Activated T-helper 1 cell treated with anti-CD3 and anti-CD28 coated beads, Interleukin-12 subunit alpha, Interleukin-12 subunit beta, Interleukin-2, Interleukin-4 antibody, amounts not matched to agents 30 ng/mL and 10 ng/mL and 1 ng/mL, durations not matched to agents 14 hours and 24 hours and 36 hours (primary cell): ENCODE measurements around the gene PRDM15. TPM values are rescaled to one million over a fixed set of nuclear protein-coding genes. Genes with fewer than 3 reads are reported as not detected.

Experiments used
- DNase-seq: peaks from one replicate; pipeline ENCODE4 v3.0.0; 2021; ENCODE audit warnings: low spot score
- H3K27ac Mint-ChIP-seq: one replicate; pipeline ENCODE4 v1.8.0; 2021; ENCODE audit warnings: mild to moderate bottlenecking, mixed read lengths
- H3K27me3 Mint-ChIP-seq: one replicate; pipeline ENCODE4 v1.8.0; 2022; ENCODE audit warnings: mild to moderate bottlenecking, moderate library complexity, mixed read lengths; ENCODE audit not compliant: insufficient read depth
- H3K36me3 Mint-ChIP-seq: one replicate; pipeline ENCODE4 v1.8.0; 2021; ENCODE audit warnings: low read depth, mixed read lengths
- H3K4me1 Mint-ChIP-seq: one replicate; pipeline ENCODE4 v1.8.0; 2021; ENCODE audit warnings: low read depth, mixed read lengths
- H3K4me3 Mint-ChIP-seq: one replicate; pipeline ENCODE4 v1.8.0; 2021; ENCODE audit warnings: mild to moderate bottlenecking, moderate library complexity, mixed read lengths
- H3K9me3 Mint-ChIP-seq: one replicate; pipeline ENCODE4 v1.8.0; 2021; ENCODE audit warnings: mixed read lengths
- intact Hi-C: fragments of 100-400 bp; cut with micrococcal nuclease; formaldehyde crosslinking; loops from one replicate; pipeline ENCODE4 v1.15.1; 2024
- total RNA-seq: library from RNA; stranded (reverse); gene quantifications from 2 replicates; pipeline ENCODE4 v1.2.3, GENCODE V29; 2022

PRDM15 gene
- total RNA-seq, 1 donor from 2014 or later: 18.1 TPM

DNA sequence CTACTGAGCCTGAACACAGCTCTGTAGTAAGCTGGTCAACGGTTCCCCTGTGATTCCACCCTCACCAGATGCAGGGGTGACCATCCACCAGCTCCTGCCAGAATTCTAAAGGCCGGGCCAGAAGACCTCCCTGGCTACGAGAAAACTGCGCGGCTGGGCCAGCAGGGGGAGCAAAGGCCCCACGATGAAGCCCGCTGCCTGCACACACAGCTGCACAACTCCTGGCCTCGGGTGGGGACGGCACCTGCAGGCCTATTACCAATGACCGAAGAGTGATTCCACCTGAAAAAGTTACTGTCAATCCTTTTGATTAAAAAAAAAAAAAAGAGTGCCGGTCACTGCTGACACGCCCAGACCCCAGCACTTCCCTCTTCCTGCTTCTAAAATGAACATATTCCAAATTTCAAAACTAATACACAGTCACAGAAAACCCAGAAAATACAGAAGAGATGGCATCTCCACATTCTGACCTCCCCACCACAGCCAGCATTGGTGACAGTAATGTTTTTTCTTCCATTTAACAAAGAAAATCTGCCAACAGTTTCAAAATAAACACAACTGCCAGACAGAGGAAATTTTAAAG lies 62.5 kb downstream of the PRDM15 start:
- Mint-ChIP-seq H3K27ac (no peak overlapping the region), H3K9me3 (no peaks in the 10 kb centered on the region), H3K4me1 (no peaks in the 10 kb centered on the region), H3K4me3 (no peak overlapping the region), H3K27me3 (no peaks in the 10 kb centered on the region), H3K36me3 (peaks cover 10% of the 10 kb centered on the region)
- peak; percentile 22 for DNase-seq
- intact Hi-C loops: loop anchor here (1.0 to 10.0 kb wide), 5 partner anchors 188 to 533 kb away; no protein-coding TSS in a partner anchor

DNA sequence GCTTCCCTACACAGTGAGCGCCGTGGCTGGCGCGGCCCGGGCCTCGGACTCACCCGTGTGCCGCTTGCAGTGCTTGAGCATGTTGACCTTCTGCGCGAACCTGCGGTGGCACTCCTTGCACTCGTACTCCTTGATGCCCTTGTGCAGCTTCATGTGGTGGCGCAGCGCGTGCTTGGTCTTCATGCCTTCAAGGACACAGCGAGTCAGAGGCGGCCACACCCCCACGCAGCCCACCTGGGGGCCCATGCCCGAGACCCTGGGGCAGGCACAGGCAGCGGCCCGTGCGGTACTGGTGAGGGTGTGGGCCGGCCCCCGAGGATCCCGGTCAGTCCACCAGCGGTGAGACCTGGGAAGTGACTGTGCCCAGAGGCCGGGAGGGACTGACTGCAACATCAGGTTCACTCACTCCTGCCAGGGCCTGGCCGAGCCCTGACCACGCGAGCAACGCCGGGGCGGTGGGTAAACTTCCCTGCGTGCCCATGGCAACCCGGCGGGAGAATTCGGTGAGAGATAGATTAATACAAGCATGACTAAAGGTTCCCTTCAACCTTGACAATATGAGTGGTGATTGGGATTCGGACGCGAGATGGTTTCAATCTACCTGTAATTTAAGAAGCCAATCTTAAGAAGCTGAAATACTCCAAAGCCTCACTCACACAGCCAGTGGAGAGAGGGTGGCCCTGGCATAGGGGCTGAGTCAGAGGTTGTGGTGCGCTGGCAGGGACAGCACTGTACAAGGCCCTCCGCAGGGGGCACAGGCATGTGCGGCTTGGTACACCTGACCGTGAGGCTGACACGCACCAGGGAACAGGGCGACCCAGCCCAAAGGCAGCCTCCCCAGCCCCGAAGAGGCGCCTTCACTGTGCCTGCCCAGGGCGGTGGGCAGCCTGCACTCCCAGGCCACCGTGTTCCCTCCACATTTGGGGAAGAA lies 63.2 kb downstream of the PRDM15 start:
- Mint-ChIP-seq H3K27ac (no peak overlapping the region), H3K4me3 (no peak overlapping the region), H3K9me3 (no peaks in the 10 kb centered on the region), H3K27me3 (no peaks in the 10 kb centered on the region), H3K4me1 (no peaks in the 10 kb centered on the region), H3K36me3 (peaks cover 13% of the 10 kb centered on the region)
- intact Hi-C loops: loop anchor here (1.0 to 10.0 kb wide), 4 partner anchors 189 to 301 kb away; no protein-coding TSS in a partner anchor
- no peak for DNase-seq

DNA sequence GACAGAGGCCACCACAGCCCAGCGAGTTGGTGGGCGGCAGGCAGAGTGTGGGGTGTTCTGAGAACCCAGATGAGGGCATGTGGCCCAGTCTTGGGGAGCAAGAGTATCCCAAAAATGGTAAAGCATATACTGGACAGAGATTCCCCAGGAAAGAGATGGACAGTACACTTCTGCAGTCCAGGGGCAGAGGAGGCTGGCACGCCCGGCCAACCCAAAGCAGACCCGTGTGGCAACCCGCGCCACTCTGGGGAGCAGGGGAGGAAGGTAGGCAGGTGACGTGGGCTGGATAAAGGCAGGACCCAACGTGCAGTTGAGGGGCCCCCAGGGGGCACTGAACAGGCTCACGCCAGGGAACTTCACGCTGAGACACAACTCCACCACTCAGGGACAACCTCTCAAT lies 65.9 kb downstream of the PRDM15 start:
- Mint-ChIP-seq H3K4me3 (no peak overlapping the region), H3K27ac (no peak overlapping the region), H3K27me3 (no peaks in the 10 kb centered on the region)

DNA sequence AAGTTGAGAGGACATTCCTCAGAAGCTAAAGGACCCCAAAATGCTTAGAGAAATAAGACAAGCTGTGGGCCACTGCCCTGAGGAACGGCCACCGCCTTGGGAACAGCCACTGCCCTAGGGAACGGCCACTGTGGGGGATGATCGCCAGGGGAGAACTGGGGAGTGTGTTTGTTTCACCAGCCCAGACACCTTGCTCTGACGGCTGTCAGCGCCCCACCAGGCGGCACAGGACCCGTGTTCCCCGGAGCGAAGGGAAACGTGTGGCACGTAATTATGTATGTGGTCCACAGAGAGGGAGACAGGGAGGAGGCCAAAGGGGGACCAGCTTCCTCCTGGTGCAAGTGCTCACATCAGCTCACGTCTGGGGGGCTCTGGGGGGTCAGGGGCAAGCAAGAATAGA lies 66.5 kb downstream of the PRDM15 start:
- no peaks in the 10 kb centered on the region for H3K9me3 Mint-ChIP-seq
- no peak overlapping the region for H3K27ac Mint-ChIP-seq
- no peak overlapping the region for H3K4me3 Mint-ChIP-seq
- no peaks in the 10 kb centered on the region for H3K27me3 Mint-ChIP-seq
- H3K36me3 Mint-ChIP-seq: peaks cover 16% of the 10 kb centered on the region
- intact Hi-C loops: loop anchor here (10.0 kb wide), 1 partner anchor 192 kb away; no protein-coding TSS in a partner anchor
- DNase-seq: no peak
- no peaks in the 10 kb centered on the region for H3K4me1 Mint-ChIP-seq

More for the DNA sequence above, 65.9 kb downstream of the PRDM15 start:
- no peaks in the 10 kb centered on the region for H3K9me3 Mint-ChIP-seq
- no peaks in the 10 kb centered on the region for H3K4me1 Mint-ChIP-seq
- peaks cover 15% of the 10 kb centered on the region for H3K36me3 Mint-ChIP-seq
- intact Hi-C loops: loop anchor here (10.0 kb wide), 1 partner anchor 192 kb away; no protein-coding TSS in a partner anchor
- DNase-seq: no peak

DNA sequence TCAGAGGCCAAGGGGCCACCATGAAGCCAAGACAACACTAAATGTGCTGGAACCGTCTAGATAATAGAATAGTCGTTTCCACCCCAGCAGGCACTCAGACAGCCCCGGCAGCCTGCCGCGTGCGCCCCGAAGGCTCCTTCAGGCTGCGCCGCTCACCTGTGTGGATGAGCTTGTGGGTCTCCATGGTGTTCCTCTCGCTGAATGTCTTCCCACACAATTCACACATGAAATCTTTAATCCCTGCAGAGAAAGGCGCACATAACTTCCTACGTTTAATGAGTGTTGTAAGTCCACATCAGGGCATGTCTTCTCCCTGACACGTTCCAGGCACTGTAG lies 68.6 kb downstream of the PRDM15 start:
- Mint-ChIP-seq H3K9me3 (peaks cover 3% of the 10 kb centered on the region), H3K4me3 (no peak overlapping the region), H3K36me3 (peaks cover 27% of the 10 kb centered on the region), H3K27ac (no peak overlapping the region), H3K4me1 (no peaks in the 10 kb centered on the region), H3K27me3 (no peaks in the 10 kb centered on the region)
- intact Hi-C loops: loop anchor here (10.0 kb wide), 1 partner anchor 194 kb away; no protein-coding TSS in a partner anchor
- no peak for DNase-seq

DNA sequence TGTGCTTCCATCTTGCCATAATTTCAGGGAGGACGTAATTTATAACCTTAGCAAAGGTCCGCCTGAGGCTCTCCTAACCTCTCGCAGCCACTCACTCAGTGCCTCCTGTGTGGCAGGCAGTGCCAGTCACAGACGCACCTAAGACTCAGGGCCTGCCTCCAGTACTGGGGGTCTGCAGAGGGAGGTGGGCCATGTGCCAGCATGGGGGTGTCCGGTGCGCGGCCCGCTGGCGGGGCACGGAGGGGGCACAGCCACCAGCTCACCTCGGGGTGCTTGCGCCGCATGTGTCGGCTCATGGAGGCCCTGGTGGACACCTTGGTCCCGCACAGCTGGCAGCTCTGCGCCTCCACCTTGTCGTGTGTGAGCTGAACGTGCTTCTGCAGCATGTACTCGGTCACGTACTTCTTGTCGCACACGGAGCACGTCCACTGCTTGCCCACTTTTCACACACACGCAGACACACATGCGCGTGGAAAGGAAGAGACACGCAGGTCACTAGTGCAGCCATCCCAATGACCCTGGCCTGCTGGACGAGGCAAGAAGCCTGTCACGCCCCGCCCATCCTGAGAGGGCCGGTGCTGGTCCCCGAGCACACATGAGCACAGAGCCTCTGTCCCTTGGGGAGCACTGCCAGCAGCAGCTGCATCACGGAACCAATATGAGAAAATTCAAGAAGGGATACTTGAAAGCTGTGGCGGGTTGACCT lies 69.1 kb downstream of the PRDM15 start:
- no peak overlapping the region for H3K27ac Mint-ChIP-seq
- DNase-seq: no peak
- H3K27me3 Mint-ChIP-seq: no peaks in the 10 kb centered on the region
- H3K4me3 Mint-ChIP-seq: no peak overlapping the region
- H3K9me3 Mint-ChIP-seq: peaks cover 3% of the 10 kb centered on the region
- no peaks in the 10 kb centered on the region for H3K4me1 Mint-ChIP-seq
- H3K36me3 Mint-ChIP-seq: peaks cover 27% of the 10 kb centered on the region
- intact Hi-C loops: loop anchor here (10.0 kb wide), 1 partner anchor 195 kb away; no protein-coding TSS in a partner anchor

DNA sequence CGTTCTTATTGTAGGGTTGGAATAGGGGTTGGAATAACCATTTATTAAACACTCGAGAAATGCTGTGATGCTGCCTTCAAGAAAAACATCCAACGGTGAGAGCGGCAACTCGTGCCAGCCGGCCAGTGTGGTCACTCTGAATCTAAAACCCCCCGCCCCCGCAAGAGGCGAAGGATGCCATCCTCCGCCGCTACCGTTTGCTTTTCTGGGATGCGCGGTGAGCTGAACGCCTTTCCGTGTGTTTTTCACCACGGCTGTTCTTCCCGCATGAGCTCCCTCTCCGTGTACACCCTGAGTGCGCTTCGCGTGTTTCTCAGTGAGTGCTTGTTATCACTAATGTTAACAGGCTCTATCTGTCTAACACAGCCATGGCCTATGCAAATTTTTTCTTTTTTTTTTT lies 70.3 kb downstream of the PRDM15 start:
- Mint-ChIP-seq H3K27me3 (no peaks in the 10 kb centered on the region), H3K36me3 (peaks cover 19% of the 10 kb centered on the region), H3K4me1 (no peaks in the 10 kb centered on the region), H3K4me3 (no peak overlapping the region), H3K9me3 (peaks cover 3% of the 10 kb centered on the region), H3K27ac (no peak overlapping the region)
- intact Hi-C loops: no loop called here
- DNase-seq: no peak

DNA sequence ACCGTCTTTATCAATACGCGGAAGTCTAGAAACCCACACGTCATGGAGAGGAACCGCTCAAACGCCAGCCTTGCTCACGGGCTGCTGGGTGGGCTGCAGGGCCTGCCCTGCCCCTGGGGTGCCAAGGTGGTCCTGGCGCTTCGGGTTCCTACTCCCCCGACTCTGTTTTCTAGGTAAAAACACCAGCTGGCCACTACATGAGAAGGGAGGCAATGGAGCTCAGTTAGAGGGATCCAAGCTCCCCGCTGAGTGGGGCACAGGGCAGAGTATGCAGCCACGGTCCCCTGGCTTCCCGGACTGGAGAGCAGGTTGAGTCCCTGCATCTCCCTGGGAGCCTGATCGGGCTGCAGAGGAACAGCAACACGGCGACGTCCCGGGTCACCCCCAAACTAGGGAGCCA lies 71.0 kb downstream of the PRDM15 start:
- Mint-ChIP-seq H3K36me3 (peaks cover 19% of the 10 kb centered on the region), H3K4me1 (no peaks in the 10 kb centered on the region), H3K4me3 (no peak overlapping the region), H3K27me3 (no peaks in the 10 kb centered on the region), H3K9me3 (peaks cover 3% of the 10 kb centered on the region), H3K27ac (no peak overlapping the region)
- intact Hi-C loops: no loop called here
- no peak for DNase-seq

DNA sequence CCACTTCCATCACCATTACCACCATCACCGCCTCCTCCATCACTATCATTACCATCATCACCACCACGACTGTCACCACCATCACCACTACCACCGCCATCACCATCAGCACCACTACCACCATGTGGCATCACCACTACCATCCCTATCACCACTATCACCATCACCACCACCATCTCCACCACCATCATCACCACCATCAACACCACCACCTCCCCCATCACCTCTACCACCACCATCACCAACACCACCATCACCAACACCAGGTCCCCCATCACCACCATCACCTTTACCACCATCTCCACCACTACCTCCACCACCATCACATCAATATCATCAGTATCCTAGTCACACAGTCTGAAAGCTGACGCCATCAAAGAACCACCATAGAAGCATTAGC lies 72.4 kb downstream of the PRDM15 start:
- Mint-ChIP-seq H3K27ac (no peak overlapping the region), H3K27me3 (no peaks in the 10 kb centered on the region), H3K4me1 (no peaks in the 10 kb centered on the region), H3K9me3 (peaks cover 3% of the 10 kb centered on the region), H3K36me3 (peaks cover 19% of the 10 kb centered on the region), H3K4me3 (no peak overlapping the region)
- intact Hi-C loops: no loop called here
- no peak for DNase-seq

DNA sequence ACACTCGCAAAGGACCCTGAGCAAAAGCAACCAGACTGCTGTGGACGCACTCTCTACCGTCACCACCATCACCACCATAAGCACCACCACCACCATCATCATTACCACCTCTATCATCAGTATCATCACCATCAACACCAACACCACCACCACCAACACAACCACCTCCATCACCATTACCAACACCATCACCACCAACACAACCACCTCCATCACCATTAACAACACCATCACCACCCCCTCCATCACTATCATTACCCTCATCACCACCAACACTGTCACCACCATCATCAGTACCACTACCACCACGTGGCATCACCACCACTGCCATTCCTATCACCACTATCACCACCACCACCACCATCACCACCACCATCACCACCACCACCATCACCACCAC lies 73.5 kb downstream of the PRDM15 start:
- no peak overlapping the region for H3K4me3 Mint-ChIP-seq
- H3K4me1 Mint-ChIP-seq: no peaks in the 10 kb centered on the region
- no peak for DNase-seq
- H3K36me3 Mint-ChIP-seq: peaks cover 14% of the 10 kb centered on the region
- H3K27me3 Mint-ChIP-seq: no peaks in the 10 kb centered on the region
- no peak overlapping the region for H3K27ac Mint-ChIP-seq
- H3K9me3 Mint-ChIP-seq: peaks cover 3% of the 10 kb centered on the region
- intact Hi-C loops: no loop called here

DNA sequence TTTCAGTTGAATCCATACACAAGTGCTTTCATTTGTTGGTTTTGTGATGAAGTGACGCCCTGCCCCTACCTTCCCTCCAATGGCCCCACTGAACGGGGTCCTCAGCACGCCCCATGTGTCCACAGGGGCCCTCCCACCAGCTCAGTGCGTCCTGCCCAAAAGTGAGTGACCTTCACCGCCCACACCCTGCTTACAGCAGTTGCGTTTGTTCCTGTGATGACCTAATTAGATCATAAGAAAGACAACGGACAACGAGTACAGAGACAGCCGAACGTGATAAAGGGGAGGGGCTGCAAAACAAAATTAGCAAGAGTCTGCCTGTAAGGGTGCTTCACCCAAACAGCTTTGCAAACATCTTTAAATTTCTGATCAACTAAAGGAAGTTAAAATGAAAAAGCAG lies 74.1 kb downstream of the PRDM15 start:
- H3K36me3 Mint-ChIP-seq: peaks cover 14% of the 10 kb centered on the region
- no peak overlapping the region for H3K4me3 Mint-ChIP-seq
- no peaks in the 10 kb centered on the region for H3K4me1 Mint-ChIP-seq
- peaks cover 3% of the 10 kb centered on the region for H3K9me3 Mint-ChIP-seq
- intact Hi-C loops: no loop called here
- H3K27me3 Mint-ChIP-seq: no peaks in the 10 kb centered on the region
- no peak for DNase-seq
- no peak overlapping the region for H3K27ac Mint-ChIP-seq

DNA sequence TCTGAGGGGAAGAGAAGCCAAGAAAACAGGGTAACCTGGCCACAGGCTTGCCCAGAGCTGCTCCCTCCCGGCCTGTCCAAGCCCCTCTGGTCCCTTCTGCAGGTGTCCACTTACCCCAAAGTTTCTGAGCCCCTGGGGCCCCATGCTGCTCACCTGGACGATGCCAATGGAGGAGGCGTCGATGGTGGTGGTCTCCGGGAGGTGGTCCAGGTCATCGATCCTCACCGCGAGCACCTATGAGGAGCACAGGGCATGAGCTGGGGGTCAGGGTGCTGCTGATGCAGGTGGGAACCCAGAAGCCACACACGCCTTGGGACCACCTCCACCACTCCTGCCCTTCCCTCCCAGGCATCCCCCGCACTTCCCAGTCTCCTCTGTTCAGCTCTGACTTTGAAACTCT lies 74.8 kb downstream of the PRDM15 start:
- H3K9me3 Mint-ChIP-seq: peaks cover 3% of the 10 kb centered on the region
- no peak overlapping the region for H3K4me3 Mint-ChIP-seq
- H3K36me3 Mint-ChIP-seq: peaks cover 17% of the 10 kb centered on the region
- no peaks in the 10 kb centered on the region for H3K4me1 Mint-ChIP-seq
- H3K27ac Mint-ChIP-seq: no peak overlapping the region
- H3K27me3 Mint-ChIP-seq: no peaks in the 10 kb centered on the region
- intact Hi-C loops: no loop called here
- no peak for DNase-seq

DNA sequence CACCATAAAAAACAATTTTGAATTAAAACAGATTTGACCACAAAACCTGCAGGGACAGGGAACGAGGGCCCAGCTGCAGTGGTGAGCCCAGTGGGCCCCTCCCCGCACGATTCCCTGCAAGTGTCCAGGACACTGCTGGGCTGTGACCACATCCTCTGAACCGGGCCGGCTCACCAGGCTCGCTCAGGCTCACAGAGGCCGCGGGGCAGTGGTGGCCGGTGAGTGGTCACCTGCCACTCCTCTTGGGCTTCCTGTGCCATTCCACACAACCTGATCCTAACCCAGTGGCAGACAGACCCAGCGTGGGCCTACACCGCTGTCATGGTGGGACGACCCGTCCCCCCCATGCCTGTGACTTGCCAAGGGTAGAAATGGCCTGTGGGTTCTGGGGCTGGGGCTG lies 75.8 kb downstream of the PRDM15 start:
- H3K9me3 Mint-ChIP-seq: peaks cover 3% of the 10 kb centered on the region
- H3K27me3 Mint-ChIP-seq: no peaks in the 10 kb centered on the region
- H3K36me3 Mint-ChIP-seq: peaks cover 20% of the 10 kb centered on the region
- no peak for DNase-seq
- H3K4me1 Mint-ChIP-seq: no peaks in the 10 kb centered on the region
- intact Hi-C loops: no loop called here
- no peak overlapping the region for H3K4me3 Mint-ChIP-seq
- no peak overlapping the region for H3K27ac Mint-ChIP-seq
